K562 (cell line): ENCODE results near the gene NUCKS1. TPM values are rescaled to one million over a fixed set of nuclear protein-coding genes. Genes with fewer than 3 reads are reported as not detected.

Experiments
- ATAC-seq: fragments of 200-7000 bp; cut with Tn5 transposase; 3 replicates; pipeline ENCODE4 v1.9.1; 2020; ENCODE audit warnings: moderate library complexity
- BruUV-seq: library from RNA; stranded (reverse); fragments of 400-500 nt; replicated peaks from 2 replicates; lab custom pipeline; 2021; lab: Mats Ljungman, UMichigan
- CTCF ChIA-PET: fragments of 300-600 bp; formaldehyde crosslinking; extraction: SDS; loops from one replicate; lab custom pipeline; 2021; ENCODE audit warnings: low intra/inter-chr PET ratio; lab: Yijun Ruan, JAX
- POLR2A ChIA-PET: fragments of 300-600, 350-650 bp; sonication (Branson Sonifier 250); formaldehyde crosslinking; extraction: SDS; loops from one replicate; lab custom pipeline; 2021; ENCODE audit warnings: antibody characterized with exemption, inconsistent platforms; lab: Yijun Ruan, JAX
- DNase-seq, 4 experiments: peaks; one replicate each; pipeline versions ENCODE4 v3.0.0 to v3.0.0-alpha.2; 2011 to 2018; ENCODE audit warnings: low spot score in 3 of 4, mixed read lengths in 3 of 4; ENCODE audit errors: extremely low read depth in 1 of 4
- FAIRE-seq: peaks from 2 replicates; lab custom pipeline; 2011; peaks lifted over from hg19 to GRCh38; lab: Jason Lieb, UNC
- H2AFZ ChIP-seq: 2 replicates; pipeline ENCODE4 v1.6.0; 2011; ENCODE audit warnings: low read depth, low read length, control low read depth, inconsistent platforms
- H3K27ac ChIP-seq: fragments of 200-600 bp; 3 replicates; pipeline ENCODE4 v1.8.0; 2011; ENCODE audit warnings: low read depth, mild to moderate bottlenecking, control low read depth, inconsistent platforms, low read length, moderate library complexity, mixed read lengths; ENCODE audit errors: extremely low read depth
- H3K27me3 ChIP-seq, 2 experiments: fragments of 300-600 bp in 1 of 2; 2 replicates in 1 of 2; 3 replicates in 1 of 2; pipeline versions ENCODE4 v1.6.0 to v1.8.0; 2011; ENCODE audit warnings: inconsistent platforms in 2 of 2, low read length in 2 of 2, mild to moderate bottlenecking in 1 of 2, mixed read lengths in 1 of 2, moderate library complexity in 1 of 2; ENCODE audit not compliant: control insufficient read depth in 2 of 2, insufficient read depth in 2 of 2
- H3K36me3 ChIP-seq: fragments of 300-600 bp; 3 replicates; pipeline ENCODE4 v1.8.0; 2011; ENCODE audit warnings: mild to moderate bottlenecking, low read length, inconsistent platforms; ENCODE audit not compliant: control insufficient read depth, insufficient read depth
- H3K4me1 ChIP-seq, 2 experiments: fragments of 200-600 bp in 1 of 2; replicated peaks in 1 of 2; 2 replicates in 1 of 2; 3 replicates in 1 of 2; pipeline versions ENCODE4 v1.5.1 to v1.8.0; 2011; ENCODE audit warnings: inconsistent platforms in 2 of 2, low read length in 2 of 2, mild to moderate bottlenecking in 1 of 2, mixed read lengths in 1 of 2, moderate library complexity in 1 of 2; ENCODE audit not compliant: control insufficient read depth in 2 of 2, insufficient read depth in 2 of 2
- H3K4me2 ChIP-seq: 2 replicates; pipeline ENCODE4 v1.6.1; 2011; ENCODE audit warnings: low read length, control low read depth, inconsistent platforms, mixed read lengths; ENCODE audit not compliant: insufficient read depth
- H3K4me3 ChIP-seq: fragments of 200-600 bp; sonication (generic), shearing (Covaris generic); 2 replicates; pipeline ENCODE4 v1.5.1; 2016; ENCODE audit warnings: control low read depth, inconsistent platforms
- H3K79me2 ChIP-seq: fragments of 200-600 bp; 3 replicates; pipeline ENCODE4 v1.8.0; 2011; ENCODE audit warnings: low read length, inconsistent platforms; ENCODE audit not compliant: control insufficient read depth, insufficient read depth
- H3K9ac ChIP-seq, 2 experiments: 2 replicates each; pipeline versions ENCODE4 v1.6.0 to v1.6.1; 2011; ENCODE audit warnings: low read depth in 2 of 2, low read length in 2 of 2, control low read depth in 1 of 2, inconsistent platforms in 1 of 2, mild to moderate bottlenecking in 1 of 2, mixed read lengths in 1 of 2; ENCODE audit not compliant: insufficient read depth in 1 of 2
- H3K9me1 ChIP-seq: one replicate; pipeline ENCODE4 v1.6.0; 2011; ENCODE audit warnings: inconsistent platforms, mild to moderate bottlenecking, low read length, moderate library complexity; ENCODE audit not compliant: control insufficient read depth, insufficient read depth
- H3K9me3 ChIP-seq: replicated peaks from 2 replicates; pipeline ENCODE4 v1.5.1; 2011; ENCODE audit warnings: low read depth, low read length, inconsistent platforms; ENCODE audit not compliant: control insufficient read depth, insufficient read depth
- H4K20me1 ChIP-seq: replicated peaks from 2 replicates; pipeline ENCODE4 v1.6.1; 2011; ENCODE audit warnings: low read length, inconsistent platforms, mixed read lengths; ENCODE audit not compliant: control insufficient read depth, insufficient read depth
- CXXC5 ChIP-seq: fragments of 250-450 bp; sonication (Bioruptor Pico); IDR thresholded peaks from 2 replicates; pipeline ENCODE4 v1.8.0; 2022; ENCODE audit warnings: inconsistent platforms, mild to moderate bottlenecking, moderate library complexity
- DDX20 ChIP-seq: fragments of 450-650 bp; IDR thresholded peaks from 2 replicates; pipeline ENCODE4 v1.6.1; 2016; ENCODE audit warnings: missing genetic modification characterization, low read depth, mild to moderate bottlenecking, missing compliant biosample characterization, moderate library complexity
- SIX5 ChIP-seq, 2 experiments: IDR thresholded peaks; 2 replicates each; pipeline ENCODE4 v1.6.1; 2011; ENCODE audit warnings: low read length in 2 of 2, borderline replicate concordance in 1 of 2, low read depth in 1 of 2, mild to moderate bottlenecking in 1 of 2, moderate library complexity in 1 of 2; ENCODE audit not compliant: insufficient read depth in 1 of 2
- SMARCA5 ChIP-seq: fragments of 450-650 bp; IDR thresholded peaks from 2 replicates; pipeline ENCODE4 v1.6.1; 2016
- TAF7 ChIP-seq: fragments of 450-650 bp; IDR thresholded peaks from 2 replicates; pipeline ENCODE4 v1.6.1; 2016; ENCODE audit warnings: missing genetic modification characterization, missing compliant biosample characterization
- XRCC5 ChIP-seq: fragments of 200-400 bp; formaldehyde crosslinking; IDR thresholded peaks from 2 replicates; pipeline ENCODE4 v1.6.1; 2017; ENCODE audit warnings: low read depth, mild to moderate bottlenecking, low read length
- WGBS: fragments of 100-300 bp; shearing (Covaris generic); methylation state at CpG from one replicate; pipeline ENCODE4 v1.1.6; 2016; ENCODE audit warnings: low coverage, mixed read lengths; ENCODE audit not compliant: insufficient coverage; ENCODE audit errors: missing lambda C conversion rate; 5-methylcytosine and 5-hydroxymethylcytosine counted together
- in situ Hi-C: fragments of 300-500 bp; cut with MboI; formaldehyde crosslinking; loops from 4 replicates; pipeline ENCODE4 v1.15.0; 2018; ENCODE audit warnings: inconsistent platforms, mixed read lengths
- intact Hi-C: fragments of 100-400 bp; cut with micrococcal nuclease; formaldehyde crosslinking; loops from 2 replicates; pipeline ENCODE4 v1.14.2; 2022
- polyA plus RNA-seq, 8 experiments: library from polyadenylated mRNA; depleted of rRNA in 4 of 8; stranded (reverse) in 5 of 8; unstranded in 3 of 8; fragments of >200 nt; fragmentation: Nextera tagmentation in 2 of 8; fragmentation: Illumina TruSeq in 1 of 8; extraction: Ambion mirVana in 2 of 8; extraction: Trizol in 1 of 8; gene quantifications; 2 replicates each; pipeline versions ENCODE4 v1.2.1 to v1.2.3, GENCODE V29; 2011 to 2014; ENCODE audit warnings: inconsistent platforms in 1 of 8, missing spikeins in 1 of 8
- total RNA-seq, 7 experiments: library from RNA; depleted of rRNA in 6 of 7; stranded (reverse); fragments of >200 nt in 6 of 7; fragmentation: Illumina TruSeq in 2 of 7; extraction: Trizol in 2 of 7; gene quantifications; 2 replicates each; pipeline versions ENCODE4 v1.2.1 to v1.2.3, GENCODE V29; 2011 to 2021; ENCODE audit warnings: low replicate concordance in 1 of 7
- TF ChIP-seq, protein P1 (sequence below): sonication (generic); IDR thresholded peaks from 2 replicates; pipeline ENCODE4 v1.6.1; 2016
- TF ChIP-seq, protein P2 (sequence below): fragments of 450-650 bp; formaldehyde crosslinking; IDR thresholded peaks from 2 replicates; pipeline ENCODE4 v1.4.0; 2020; ENCODE audit warnings: mild to moderate bottlenecking, moderate library complexity

Gene NUCKS1
- total and polyA plus RNA-seq, 9 of the 15 experiments (the other 6 are each of a cell fraction or from before 2014, with no cell fraction given) = 66.7 to 244 (median 149) TPM

DNA sequence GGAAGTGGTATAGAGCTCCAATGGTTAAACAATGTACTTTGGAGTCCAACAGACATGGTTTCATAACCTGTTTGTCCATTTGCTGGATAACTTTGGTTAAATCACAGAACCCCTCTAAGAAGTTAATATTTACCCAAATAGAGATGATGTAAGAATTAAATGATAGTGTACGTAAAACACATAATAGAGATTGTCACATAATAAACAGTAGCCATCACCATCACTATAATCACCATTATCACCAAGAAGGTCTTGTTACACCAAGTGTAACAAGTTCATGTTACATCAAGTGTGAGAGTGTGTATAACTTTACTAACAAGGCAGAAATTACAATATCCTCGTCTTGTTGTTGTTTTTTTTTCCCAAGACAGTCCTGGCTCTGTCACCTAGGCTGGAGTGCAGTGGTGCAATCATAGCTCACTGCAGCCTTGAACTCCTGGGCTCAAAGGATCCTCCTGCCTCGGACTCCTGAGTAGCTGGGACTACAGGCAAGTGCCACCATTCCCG is 23.3 kb downstream of the NUCKS1 start:
- no peaks in the 10 kb centered on the region for H3K4me1 ChIP-seq
- no peak for FAIRE-seq
- peaks cover 84% of the 10 kb centered on the region for H3K36me3 ChIP-seq
- H3K9ac ChIP-seq = no peak overlapping the region
- no peak for DNase-seq
- no TSS peak for BruUV-seq
- whole genome bisulfite sequencing = 93% methylated on average over 4 of the region's 4 CpGs
- in situ Hi-C loops = no loop called here
- ATAC-seq = no peak
- ChIA-PET CTCF (no interaction called here), POLR2A (interaction anchor here (0.6 to 3.3 kb wide), 4 partner anchors 11 to 441 kb away, joined by 3 to 10 read pairs (median 3); no protein-coding TSS in a partner anchor)
- no peak overlapping the region for H2AFZ ChIP-seq
- H3K4me2 ChIP-seq = no peak overlapping the region
- no peaks in the 10 kb centered on the region for H3K27me3 ChIP-seq
- H3K27ac ChIP-seq = no peak overlapping the region
- intact Hi-C loops = no loop called here
- no peaks in the 10 kb centered on the region for H3K9me1 ChIP-seq
- peaks cover 52% of the 10 kb centered on the region for H3K79me2 ChIP-seq
- H3K9me3 ChIP-seq = no peaks in the 10 kb centered on the region
- H4K20me1 ChIP-seq = no peaks in the 10 kb centered on the region
- H3K4me3 ChIP-seq = no peak overlapping the region
- TF ChIP-seq DDX20 (tag) (no peak), CXXC5 (CRISPR knock-in tag) (no peak), TAF7 (tag) (no peak), XRCC5 (no peak), SIX5 (IDR thresholded peaks at IDR 0.05; ENCODE audit: borderline replicate concordance in 1 of 2, insufficient read depth in 1 of 2, low read depth in 1 of 2, low read length in 2 of 2) (no peak), SMARCA5 (no peak)
- TF ChIP-seq, protein P1, sequence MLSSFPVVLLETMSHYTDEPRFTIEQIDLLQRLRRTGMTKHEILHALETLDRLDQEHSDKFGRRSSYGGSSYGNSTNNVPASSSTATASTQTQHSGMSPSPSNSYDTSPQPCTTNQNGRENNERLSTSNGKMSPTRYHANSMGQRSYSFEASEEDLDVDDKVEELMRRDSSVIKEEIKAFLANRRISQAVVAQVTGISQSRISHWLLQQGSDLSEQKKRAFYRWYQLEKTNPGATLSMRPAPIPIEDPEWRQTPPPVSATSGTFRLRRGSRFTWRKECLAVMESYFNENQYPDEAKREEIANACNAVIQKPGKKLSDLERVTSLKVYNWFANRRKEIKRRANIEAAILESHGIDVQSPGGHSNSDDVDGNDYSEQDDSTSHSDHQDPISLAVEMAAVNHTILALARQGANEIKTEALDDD = no peak
- TF ChIP-seq, protein P2, sequence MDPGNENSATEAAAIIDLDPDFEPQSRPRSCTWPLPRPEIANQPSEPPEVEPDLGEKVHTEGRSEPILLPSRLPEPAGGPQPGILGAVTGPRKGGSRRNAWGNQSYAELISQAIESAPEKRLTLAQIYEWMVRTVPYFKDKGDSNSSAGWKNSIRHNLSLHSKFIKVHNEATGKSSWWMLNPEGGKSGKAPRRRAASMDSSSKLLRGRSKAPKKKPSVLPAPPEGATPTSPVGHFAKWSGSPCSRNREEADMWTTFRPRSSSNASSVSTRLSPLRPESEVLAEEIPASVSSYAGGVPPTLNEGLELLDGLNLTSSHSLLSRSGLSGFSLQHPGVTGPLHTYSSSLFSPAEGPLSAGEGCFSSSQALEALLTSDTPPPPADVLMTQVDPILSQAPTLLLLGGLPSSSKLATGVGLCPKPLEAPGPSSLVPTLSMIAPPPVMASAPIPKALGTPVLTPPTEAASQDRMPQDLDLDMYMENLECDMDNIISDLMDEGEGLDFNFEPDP (CRISPR knock-in tag) = no peak
